A549 (cell line): ENCODE data around the gene TMEM176B. TPM values are rescaled to one million over a fixed set of nuclear protein-coding genes. Genes with fewer than 3 reads are reported as not detected.

Experiments
- ATAC-seq, 2 experiments: fragments of 200-7000 bp in 1 of 2; fragments of >200 bp in 1 of 2; cut with Nextera tagmentation in 1 of 2; cut with Tn5 transposase in 1 of 2; 3 replicates each; pipeline versions ENCODE4 v1.8.0 to v1.9.1; 2018 to 2020; ENCODE audit warnings: mild to moderate bottlenecking in 1 of 2, moderate library complexity in 1 of 2
- CTCF ChIA-PET: fragments of 300-600 bp; sonication (Branson Sonifier 250); formaldehyde crosslinking; extraction: SDS; loops from one replicate; lab custom pipeline; 2021; ENCODE audit warnings: antibody characterized with exemption, inconsistent platforms; lab: Yijun Ruan, JAX
- POLR2A ChIA-PET: fragments of 350-600 bp; formaldehyde crosslinking; extraction: SDS; loops from one replicate; lab custom pipeline; 2021; ENCODE audit warnings: antibody characterized with exemption, inconsistent platforms; lab: Yijun Ruan, JAX
- DNase-seq, 2 experiments: peaks; one replicate each; pipeline versions ENCODE4 v3.0.0 to v3.0.0-alpha.2; 2011 to 2016; ENCODE audit warnings: low read depth in 1 of 2, low spot score in 1 of 2
- FAIRE-seq: peaks from 2 replicates; lab custom pipeline; 2011; peaks lifted over from hg19 to GRCh38; lab: Jason Lieb, UNC
- H3K27ac ChIP-seq, 2 experiments: fragments of >200 bp; sonication (Bioruptor Twin); formaldehyde crosslinking; 3 replicates each; pipeline ENCODE4 v1.5.1; 2016 to 2017
- H3K4me1 ChIP-seq: fragments of >200 bp; sonication (Bioruptor Twin); formaldehyde crosslinking; 3 replicates; pipeline ENCODE4 v1.6.1; 2016
- H3K4me2 ChIP-seq: fragments of >200 bp; sonication (Bioruptor Twin); formaldehyde crosslinking; 3 replicates; pipeline ENCODE4 v1.6.1; 2016
- H3K4me3 ChIP-seq: fragments of >200 bp; sonication (Bioruptor Twin); formaldehyde crosslinking; 3 replicates; pipeline ENCODE4 v1.5.1; 2016
- H3K9me3 ChIP-seq: fragments of >200 bp; sonication (Bioruptor Twin); formaldehyde crosslinking; 3 replicates; pipeline ENCODE4 v1.6.1; 2016
- BHLHE40 ChIP-seq: IDR thresholded peaks from 2 replicates; pipeline ENCODE4 v1.6.1; 2012; ENCODE audit warnings: low read depth, low read length, inconsistent platforms
- CBX2 ChIP-seq: fragments of 200-600 bp; sonication (generic); IDR thresholded peaks from 2 replicates; pipeline ENCODE4 v1.6.1; 2016; ENCODE audit warnings: low read depth, mild to moderate bottlenecking, borderline replicate concordance
- CHD4 ChIP-seq: fragments of 200-600 bp; sonication (generic); IDR thresholded peaks from 2 replicates; pipeline ENCODE4 v1.6.1; 2016; ENCODE audit warnings: antibody characterized with exemption, mild to moderate bottlenecking, borderline replicate concordance
- EHF ChIP-seq: fragments of 250-450 bp; sonication (Bioruptor Pico); IDR thresholded peaks from 2 replicates; pipeline ENCODE4 v1.5.0; 2020; ENCODE audit warnings: mild to moderate bottlenecking
- EP300 ChIP-seq, 2 experiments: fragments of >200 bp; sonication (Bioruptor Twin); formaldehyde crosslinking; IDR thresholded peaks; 2 replicates in 1 of 2; 3 replicates in 1 of 2; pipeline ENCODE4 v1.6.1; 2016 to 2017
- ESRRA ChIP-seq: fragments of 150-350 bp; IDR thresholded peaks from 2 replicates; pipeline ENCODE4 v1.6.1; 2014; ENCODE audit warnings: mild to moderate bottlenecking, low read length, borderline replicate concordance
- GATA3 ChIP-seq: IDR thresholded peaks from 2 replicates; pipeline ENCODE4 v1.6.1; 2012; ENCODE audit warnings: borderline replicate concordance
- HEYL ChIP-seq: fragments of 250-450 bp; sonication (Bioruptor Pico); IDR thresholded peaks from 2 replicates; pipeline ENCODE4 v1.8.0; 2021; ENCODE audit warnings: mild to moderate bottlenecking, moderate library complexity
- HOXB5 ChIP-seq: fragments of 250-450 bp; sonication (Bioruptor Pico); IDR thresholded peaks from 2 replicates; pipeline ENCODE4 v1.5.0; 2020; ENCODE audit warnings: mild to moderate bottlenecking, moderate library complexity
- MAFK ChIP-seq: fragments of 450-650 bp; IDR thresholded peaks from 2 replicates; pipeline ENCODE4 v1.6.1; 2014; ENCODE audit not compliant: partially characterized antibody
- MAZ ChIP-seq: fragments of 150-350 bp; IDR thresholded peaks from 2 replicates; pipeline ENCODE4 v1.6.1; 2014; ENCODE audit warnings: antibody characterized with exemption, low read depth, low read length, borderline replicate concordance
- NR3C1 ChIP-seq: fragments of >200 bp; sonication (Bioruptor Twin); formaldehyde crosslinking; IDR thresholded peaks from 3 replicates; pipeline ENCODE4 v1.6.1; 2017
- POLR2AphosphoS2 ChIP-seq: conservative IDR thresholded peaks from 2 replicates; pipeline ENCODE4 v1.6.1; 2012; ENCODE audit warnings: low read length, improper control_type of control experiment, inconsistent platforms
- RAD21 ChIP-seq, 2 experiments: fragments of >200 bp in 1 of 2; sonication (Bioruptor Twin) in 1 of 2; formaldehyde crosslinking in 1 of 2; IDR thresholded peaks in 1 of 2; conservative IDR thresholded peaks in 1 of 2; 2 replicates in 1 of 2; 3 replicates in 1 of 2; pipeline ENCODE4 v1.6.1; 2012 to 2018; ENCODE audit warnings: inconsistent platforms in 1 of 2
- RCOR1 ChIP-seq: fragments of 150-350 bp; IDR thresholded peaks from 2 replicates; pipeline ENCODE4 v1.6.1; 2014; ENCODE audit warnings: antibody characterized with exemption, low read length, low read depth
- RNF2 ChIP-seq: fragments of 200-600 bp; sonication (generic); IDR thresholded peaks from 2 replicates; pipeline ENCODE4 v1.6.1; 2016; ENCODE audit warnings: low read depth, mild to moderate bottlenecking, antibody characterized with exemption, moderate library complexity, borderline replicate concordance
- TFCP2L1 ChIP-seq: fragments of 250-450 bp; sonication (Bioruptor Pico); IDR thresholded peaks from 2 replicates; pipeline ENCODE4 v1.5.0; 2021; ENCODE audit warnings: mild to moderate bottlenecking
- ZC3H11A ChIP-seq: fragments of 450-650 bp; IDR thresholded peaks from 2 replicates; pipeline ENCODE4 v1.6.1; 2014; ENCODE audit warnings: antibody characterized with exemption, mild to moderate bottlenecking
- WGBS: methylation state at CpG from one replicate; pipeline ENCODE4 v1.1.6; 2017; ENCODE audit errors: missing lambda C conversion rate; 5-methylcytosine and 5-hydroxymethylcytosine counted together
- polyA plus RNA-seq, 4 experiments: library from polyadenylated mRNA; depleted of rRNA in 3 of 4; stranded (reverse); fragments of >200 nt; fragmentation: RNase III in 1 of 4; extraction: RNeasy Plus Mini Kit Qiagen cat#74134 plus additional on column Dnase treatment in 1 of 4; gene quantifications; 2 replicates in 3 of 4; 3 replicates in 1 of 4; pipeline ENCODE4 v1.2.3, GENCODE V29; 2011 to 2017
- TF ChIP-seq, protein P1 (sequence below): fragments of >200 bp; sonication (Bioruptor Twin); formaldehyde crosslinking; IDR thresholded peaks from 2 replicates; pipeline ENCODE4 v1.6.1; 2016
- TF ChIP-seq, protein P2 (sequence below): IDR thresholded peaks from 2 replicates; pipeline ENCODE4 v1.6.1; 2012; ENCODE audit warnings: low read depth, borderline replicate concordance
- TF ChIP-seq, protein P3 (sequence below): fragments of 250-450 bp; sonication (Bioruptor Pico); IDR thresholded peaks from 2 replicates; pipeline ENCODE4 v1.5.0; 2020; ENCODE audit warnings: low read depth, mild to moderate bottlenecking, moderate library complexity
- TF ChIP-seq, protein P4 (sequence below): fragments of 450-650 bp; IDR thresholded peaks from 2 replicates; pipeline ENCODE4 v1.6.1; 2014; ENCODE audit warnings: antibody characterized with exemption
- TF ChIP-seq, protein P5 (sequence below): fragments of >200 bp; sonication (Bioruptor Twin); formaldehyde crosslinking; IDR thresholded peaks from 3 replicates; pipeline ENCODE4 v1.5.1; 2016
- TF ChIP-seq, protein P6 (sequence below): IDR thresholded peaks from 2 replicates; pipeline ENCODE4 v1.6.1; 2012
- TF ChIP-seq, protein P7 (sequence below): IDR thresholded peaks from 2 replicates; pipeline ENCODE4 v1.6.1; 2012

Gene TMEM176B
- polyA plus RNA-seq, 2 of the 4 experiments (the other 2 are of a cell fraction), result 0.10 TPM; not detected in 1

DNA sequence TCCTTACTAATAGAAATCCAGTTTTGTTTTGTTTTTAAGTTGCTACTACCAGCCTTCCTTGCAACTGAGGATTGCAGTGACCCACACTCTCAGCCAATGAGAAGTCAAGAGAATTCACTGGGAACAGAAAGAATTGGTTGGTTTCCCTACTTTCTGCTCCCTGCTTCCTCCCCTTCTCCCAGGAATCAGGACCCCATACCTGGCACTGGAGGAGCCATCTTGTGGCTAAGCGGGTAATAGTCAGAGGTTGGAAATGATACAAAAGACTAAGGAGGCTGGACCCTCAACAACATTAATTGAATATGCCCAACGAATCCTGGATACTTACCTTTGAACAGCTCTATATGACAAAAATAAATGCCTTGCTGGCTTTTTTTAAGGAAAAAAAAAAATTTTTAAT is 6.7 kb upstream of the TMEM176B start:
- no peak overlapping the region for H3K27ac ChIP-seq
- ChIA-PET POLR2A (no interaction called here), CTCF (no interaction called here)
- FAIRE-seq (no peak), DNase-seq (no peak), ATAC-seq (no peak)
- H3K4me3 ChIP-seq, result no peak overlapping the region
- H3K4me1 ChIP-seq, result no peaks in the 10 kb centered on the region
- no peak for TF ChIP-seq EHF (CRISPR knock-in tag)
- TF ChIP-seq, protein P1, sequence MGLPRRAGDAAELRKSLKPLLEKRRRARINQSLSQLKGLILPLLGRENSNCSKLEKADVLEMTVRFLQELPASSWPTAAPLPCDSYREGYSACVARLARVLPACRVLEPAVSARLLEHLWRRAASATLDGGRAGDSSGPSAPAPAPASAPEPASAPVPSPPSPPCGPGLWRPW, result no peak
- TF ChIP-seq HEYL (CRISPR knock-in tag), result no peak
- TF ChIP-seq RAD21 (conservative IDR thresholded peaks at IDR 0.05 in 1 of 2, IDR thresholded peaks at IDR 0.05 in 1 of 2), result no peak
- no peak for TF ChIP-seq RCOR1
- no peak for TF ChIP-seq CBX2
- TF ChIP-seq, protein P2, sequence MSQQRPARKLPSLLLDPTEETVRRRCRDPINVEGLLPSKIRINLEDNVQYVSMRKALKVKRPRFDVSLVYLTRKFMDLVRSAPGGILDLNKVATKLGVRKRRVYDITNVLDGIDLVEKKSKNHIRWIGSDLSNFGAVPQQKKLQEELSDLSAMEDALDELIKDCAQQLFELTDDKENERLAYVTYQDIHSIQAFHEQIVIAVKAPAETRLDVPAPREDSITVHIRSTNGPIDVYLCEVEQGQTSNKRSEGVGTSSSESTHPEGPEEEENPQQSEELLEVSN, result no peak
- no peak for TF ChIP-seq MAZ
- 23% methylated on average over 2 of the region's 2 CpGs for WGBS
- H3K9me3 ChIP-seq, result peaks cover 5% of the 10 kb centered on the region; the same call in 1 of the 3 replicates
- H3K4me2 ChIP-seq, result no peak overlapping the region

DNA sequence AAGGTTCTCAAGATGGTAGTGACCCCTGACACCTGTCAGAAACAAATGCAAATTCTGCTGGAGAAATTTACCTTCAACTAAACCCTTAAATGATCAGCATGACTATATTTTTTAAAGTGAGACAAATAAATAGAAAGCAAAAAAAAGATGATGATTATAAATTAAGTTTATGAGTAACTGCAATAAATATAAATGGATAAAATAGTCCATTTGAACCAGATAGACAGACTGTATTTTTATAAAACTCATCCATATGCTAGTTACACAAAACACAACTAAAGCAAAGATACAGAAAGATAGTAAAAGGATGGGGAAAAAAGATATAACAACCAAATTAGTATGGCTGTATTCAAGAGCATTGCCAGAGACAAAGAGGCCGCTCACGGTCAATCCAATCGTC is 6.3 kb upstream of the TMEM176B start:
- ATAC-seq, result no peak
- CTCF ChIA-PET, result no interaction called here
- Histone ChIP-seq H3K9me3 (peaks cover 5% of the 10 kb centered on the region; the same call in 1 of the 3 replicates), H3K27ac (no peak overlapping the region), H3K4me3 (no peak overlapping the region), H3K4me1 (no peaks in the 10 kb centered on the region), H3K4me2 (no peak overlapping the region)
- DNase-seq, result no peak
- 49% methylated on average over 3 of the region's 3 CpGs for WGBS
- no peak for FAIRE-seq
- TF ChIP-seq, protein P3, sequence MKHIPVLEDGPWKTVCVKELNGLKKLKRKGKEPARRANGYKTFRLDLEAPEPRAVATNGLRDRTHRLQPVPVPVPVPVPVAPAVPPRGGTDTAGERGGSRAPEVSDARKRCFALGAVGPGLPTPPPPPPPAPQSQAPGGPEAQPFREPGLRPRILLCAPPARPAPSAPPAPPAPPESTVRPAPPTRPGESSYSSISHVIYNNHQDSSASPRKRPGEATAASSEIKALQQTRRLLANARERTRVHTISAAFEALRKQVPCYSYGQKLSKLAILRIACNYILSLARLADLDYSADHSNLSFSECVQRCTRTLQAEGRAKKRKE (CRISPR knock-in tag), result no peak
- TF ChIP-seq ZC3H11A (no peak), EHF (CRISPR knock-in tag) (no peak), GATA3 (no peak), MAFK (no peak), CHD4 (no peak), BHLHE40 (no peak), EP300 (IDR thresholded peaks at IDR 0.05) (no peak), HOXB5 (CRISPR knock-in tag) (no peak), RNF2 (no peak), ESRRA (no peak), POLR2AphosphoS2 (no peak), NR3C1 (no peak), TFCP2L1 (CRISPR knock-in tag) (no peak)
- TF ChIP-seq, protein P4, sequence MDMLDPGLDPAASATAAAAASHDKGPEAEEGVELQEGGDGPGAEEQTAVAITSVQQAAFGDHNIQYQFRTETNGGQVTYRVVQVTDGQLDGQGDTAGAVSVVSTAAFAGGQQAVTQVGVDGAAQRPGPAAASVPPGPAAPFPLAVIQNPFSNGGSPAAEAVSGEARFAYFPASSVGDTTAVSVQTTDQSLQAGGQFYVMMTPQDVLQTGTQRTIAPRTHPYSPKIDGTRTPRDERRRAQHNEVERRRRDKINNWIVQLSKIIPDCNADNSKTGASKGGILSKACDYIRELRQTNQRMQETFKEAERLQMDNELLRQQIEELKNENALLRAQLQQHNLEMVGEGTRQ, result no peak
- TF ChIP-seq, protein P5, sequence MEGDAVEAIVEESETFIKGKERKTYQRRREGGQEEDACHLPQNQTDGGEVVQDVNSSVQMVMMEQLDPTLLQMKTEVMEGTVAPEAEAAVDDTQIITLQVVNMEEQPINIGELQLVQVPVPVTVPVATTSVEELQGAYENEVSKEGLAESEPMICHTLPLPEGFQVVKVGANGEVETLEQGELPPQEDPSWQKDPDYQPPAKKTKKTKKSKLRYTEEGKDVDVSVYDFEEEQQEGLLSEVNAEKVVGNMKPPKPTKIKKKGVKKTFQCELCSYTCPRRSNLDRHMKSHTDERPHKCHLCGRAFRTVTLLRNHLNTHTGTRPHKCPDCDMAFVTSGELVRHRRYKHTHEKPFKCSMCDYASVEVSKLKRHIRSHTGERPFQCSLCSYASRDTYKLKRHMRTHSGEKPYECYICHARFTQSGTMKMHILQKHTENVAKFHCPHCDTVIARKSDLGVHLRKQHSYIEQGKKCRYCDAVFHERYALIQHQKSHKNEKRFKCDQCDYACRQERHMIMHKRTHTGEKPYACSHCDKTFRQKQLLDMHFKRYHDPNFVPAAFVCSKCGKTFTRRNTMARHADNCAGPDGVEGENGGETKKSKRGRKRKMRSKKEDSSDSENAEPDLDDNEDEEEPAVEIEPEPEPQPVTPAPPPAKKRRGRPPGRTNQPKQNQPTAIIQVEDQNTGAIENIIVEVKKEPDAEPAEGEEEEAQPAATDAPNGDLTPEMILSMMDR, result no peak
- TF ChIP-seq, protein P6, sequence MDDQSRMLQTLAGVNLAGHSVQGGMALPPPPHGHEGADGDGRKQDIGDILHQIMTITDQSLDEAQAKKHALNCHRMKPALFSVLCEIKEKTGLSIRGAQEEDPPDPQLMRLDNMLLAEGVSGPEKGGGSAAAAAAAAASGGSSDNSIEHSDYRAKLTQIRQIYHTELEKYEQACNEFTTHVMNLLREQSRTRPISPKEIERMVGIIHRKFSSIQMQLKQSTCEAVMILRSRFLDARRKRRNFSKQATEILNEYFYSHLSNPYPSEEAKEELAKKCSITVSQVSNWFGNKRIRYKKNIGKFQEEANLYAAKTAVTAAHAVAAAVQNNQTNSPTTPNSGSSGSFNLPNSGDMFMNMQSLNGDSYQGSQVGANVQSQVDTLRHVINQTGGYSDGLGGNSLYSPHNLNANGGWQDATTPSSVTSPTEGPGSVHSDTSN, result no peak
- TF ChIP-seq, protein P7, sequence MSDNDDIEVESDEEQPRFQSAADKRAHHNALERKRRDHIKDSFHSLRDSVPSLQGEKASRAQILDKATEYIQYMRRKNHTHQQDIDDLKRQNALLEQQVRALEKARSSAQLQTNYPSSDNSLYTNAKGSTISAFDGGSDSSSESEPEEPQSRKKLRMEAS, result no peak
- POLR2A ChIA-PET, result no interaction called here
